Smooth muscle cell (in vitro differentiated cells): ENCODE measurements around the gene ELOVL4. TPM values are rescaled to one million over a fixed set of nuclear protein-coding genes. Genes with fewer than 3 reads are reported as not detected.

Experiments used
- DNase-seq: peaks from one replicate; lab custom pipeline; 2025; ENCODE audit not compliant: unreplicated experiment; lab: John Stamatoyannopoulos, UW
- H2AFZ ChIP-seq: fragments of 200-600 bp; sonication (generic); 2 replicates; pipeline ENCODE4 v1.6.0; 2016; ENCODE audit warnings: antibody characterized with exemption, low read depth, mild to moderate bottlenecking
- H3F3A ChIP-seq: fragments of 200-600 bp; sonication (generic); 2 replicates; pipeline ENCODE4 v1.6.0; 2017; ENCODE audit warnings: antibody characterized with exemption, low read depth
- H3K27ac ChIP-seq: fragments of 200-600 bp; sonication (generic); 2 replicates; pipeline ENCODE4 v1.5.1; 2016; ENCODE audit warnings: low read depth, mild to moderate bottlenecking
- H3K27me3 ChIP-seq: fragments of 200-600 bp; sonication (generic); 2 replicates; pipeline ENCODE4 v1.6.1; 2016; ENCODE audit warnings: low read depth, mild to moderate bottlenecking
- H3K36me3 ChIP-seq: fragments of 200-600 bp; sonication (generic); 2 replicates; pipeline ENCODE4 v1.5.1; 2016; ENCODE audit warnings: low read depth
- H3K4me1 ChIP-seq: fragments of 200-600 bp; sonication (generic); 2 replicates; pipeline ENCODE4 v1.5.1; 2016; ENCODE audit warnings: low read depth
- H3K4me2 ChIP-seq: fragments of 200-600 bp; sonication (generic); 2 replicates; pipeline ENCODE4 v1.6.0; 2016; ENCODE audit warnings: mild to moderate bottlenecking
- H3K4me3 ChIP-seq: fragments of 200-600 bp; sonication (generic); 2 replicates; pipeline ENCODE4 v1.5.1; 2016; ENCODE audit warnings: mild to moderate bottlenecking
- H3K79me2 ChIP-seq: fragments of 200-600 bp; sonication (generic); 2 replicates; pipeline ENCODE4 v1.6.0; 2016; ENCODE audit warnings: low read depth, mild to moderate bottlenecking
- H3K9ac ChIP-seq: fragments of 200-600 bp; sonication (generic); 2 replicates; pipeline ENCODE4 v1.6.0; 2016; ENCODE audit warnings: low read depth
- H3K9me3 ChIP-seq: fragments of 200-600 bp; sonication (generic); replicated peaks from 2 replicates; pipeline ENCODE4 v1.5.1; 2016; ENCODE audit warnings: low read depth
- H4K20me1 ChIP-seq: fragments of 200-600 bp; sonication (generic); 2 replicates; pipeline ENCODE4 v1.6.0; 2016; ENCODE audit warnings: low read depth
- CTCF ChIP-seq: fragments of 200-600 bp; sonication (generic); IDR thresholded peaks from 2 replicates; pipeline ENCODE4 v1.5.1; 2017; ENCODE audit warnings: borderline replicate concordance, mild to moderate bottlenecking, antibody characterized with exemption; ENCODE audit not compliant: insufficient read depth, poor library complexity, severe bottlenecking
- WGBS: methylation state at CpG from one replicate; pipeline ENCODE4 v1.1.7; 2016; ENCODE audit warnings: low lambda C conversion rate; 5-methylcytosine and 5-hydroxymethylcytosine counted together
- polyA plus RNA-seq: library from polyadenylated mRNA; unstranded; fragments of >200 nt; fragmentation: Nextera tagmentation; extraction: Ambion mirVana; gene quantifications from 2 replicates; pipeline ENCODE4 v1.2.1, GENCODE V29; 2016
- total RNA-seq: library from RNA; depleted of rRNA; stranded (reverse); fragments of >200 nt; gene quantifications from 2 replicates; pipeline ENCODE4 v1.2.3, GENCODE V29; 2014

The ELOVL4 gene
- total and polyA plus RNA-seq, 2 experiments from 2014 or later: 8.4 to 16.4 TPM

- no peaks in the 10 kb centered on the region for H3K27me3 ChIP-seq
- no peak for DNase-seq
- TF ChIP-seq CTCF: no peak
- no peak overlapping the region for H3K4me2 ChIP-seq
- no peaks in the 10 kb centered on the region for H4K20me1 ChIP-seq
- H3K9me3 ChIP-seq: no peaks in the 10 kb centered on the region
- H3K79me2 ChIP-seq: no peaks in the 10 kb centered on the region
- H3K36me3 ChIP-seq: no peaks in the 10 kb centered on the region
- no peaks in the 10 kb centered on the region for H3K4me1 ChIP-seq
- H2AFZ ChIP-seq: no peak overlapping the region
- H3K27ac ChIP-seq: peak overlapping the region; percentile 74
- no peak overlapping the region for H3K9ac ChIP-seq
- no peaks in the 10 kb centered on the region for H3F3A ChIP-seq
- no peak overlapping the region for H3K4me3 ChIP-seq
Observed at GRCh38 chr6:79895382-79896074, 51.8 kb downstream of the ELOVL4 start.

- Histone ChIP-seq H2AFZ (no peak overlapping the region), H3K9me3 (no peaks in the 10 kb centered on the region), H4K20me1 (no peaks in the 10 kb centered on the region), H3K4me1 (no peaks in the 10 kb centered on the region), H3K36me3 (no peaks in the 10 kb centered on the region), H3F3A (no peaks in the 10 kb centered on the region), H3K4me2 (no peak overlapping the region), H3K4me3 (no peak overlapping the region), H3K9ac (no peak overlapping the region), H3K27ac (peak overlapping the region; percentile 74), H3K27me3 (no peaks in the 10 kb centered on the region), H3K79me2 (no peaks in the 10 kb centered on the region)
- WGBS: 67% methylated on average over 1 of the region's 1 CpG
- no peak for DNase-seq
- TF ChIP-seq CTCF: no peak
Observed at GRCh38 chr6:79894939-79895338, 52.4 kb downstream of the ELOVL4 start.

GRCh38 chr6:79888587-79888986, 58.8 kb downstream of the ELOVL4 start:
- no peak overlapping the region for H3K4me3 ChIP-seq
- H2AFZ ChIP-seq: no peak overlapping the region
- no peaks in the 10 kb centered on the region for H3K79me2 ChIP-seq
- H3K4me2 ChIP-seq: no peak overlapping the region
- H3K27me3 ChIP-seq: no peaks in the 10 kb centered on the region
- no peaks in the 10 kb centered on the region for H3K36me3 ChIP-seq
- no peaks in the 10 kb centered on the region for H4K20me1 ChIP-seq
- no peaks in the 10 kb centered on the region for H3K4me1 ChIP-seq
- no peak overlapping the region for H3K9ac ChIP-seq
- H3K27ac ChIP-seq: no peak overlapping the region
- no peaks in the 10 kb centered on the region for H3F3A ChIP-seq
- TF ChIP-seq CTCF: no peak
- no peak for DNase-seq
- H3K9me3 ChIP-seq: no peaks in the 10 kb centered on the region
- WGBS: 43% methylated on average over 3 of the region's 3 CpGs

- Histone ChIP-seq H2AFZ (no peak overlapping the region), H4K20me1 (no peaks in the 10 kb centered on the region), H3K9me3 (no peaks in the 10 kb centered on the region), H3K79me2 (no peaks in the 10 kb centered on the region), H3K4me1 (no peaks in the 10 kb centered on the region), H3K27ac (no peak overlapping the region), H3K27me3 (no peaks in the 10 kb centered on the region), H3K4me3 (no peak overlapping the region), H3K9ac (no peak overlapping the region), H3K36me3 (no peaks in the 10 kb centered on the region), H3F3A (no peaks in the 10 kb centered on the region), H3K4me2 (no peak overlapping the region)
- 89% methylated on average over 6 of the region's 6 CpGs for WGBS
- no peak for DNase-seq
- no peak for TF ChIP-seq CTCF
Observed at GRCh38 chr6:79878142-79878748, 69.1 kb downstream of the ELOVL4 start.
